SU-DHL-6 (cell line): ENCODE results near the gene IMPG2.

ENCODE experiments used
- CTCF ChIP-seq: fragments of 200-600 bp; sonication (generic); IDR thresholded peaks from one replicate; pipeline ENCODE4 v1.5.1; 2017; ENCODE audit warnings: antibody characterized with exemption, mild to moderate bottlenecking, low read length, moderate library complexity; ENCODE audit not compliant: insufficient read depth, poor library complexity, severe bottlenecking
- EZH2phosphoT487 ChIP-seq: fragments of 200-600 bp; sonication (generic), shearing (Covaris generic); conservative IDR thresholded peaks from 2 replicates; pipeline ENCODE4 v1.6.1; 2018; ENCODE audit warnings: mild to moderate bottlenecking, antibody characterized with exemption, low read length, moderate library complexity, mixed read lengths

GRCh38 chr3:101279162-101279561, 41.2 kb downstream of the IMPG2 start:
- TF ChIP-seq CTCF (no peak), EZH2phosphoT487 (no peak)
